ENCODE data around the gene XRCC5. TPM values are rescaled to one million over a fixed set of nuclear protein-coding genes. Genes with fewer than 3 reads are reported as not detected.

XRCC5 gene
- total and polyA plus RNA-seq, 2 donors (not counting 1 experiment from before 2014, with no cell fraction given): 45.5 to 198 TPM

- peak overlapping the region; percentile 20 for H3K27ac Mint-ChIP-seq
- POLR2A ChIA-PET: no interaction called here
- peaks cover 18% of the 10 kb centered on the region for H4K20me1 ChIP-seq (ENCODE audit: control insufficient read depth, insufficient read depth, low read length, poor library complexity, severe bottlenecking)
- H3K4me1 ChIP-seq (ENCODE audit: control insufficient read depth in 2 of 2, insufficient read depth in 2 of 2, low read length in 2 of 2): peaks cover 22 to 23% of the 10 kb centered on the region in 2 donors
- H3K27me3 ChIP-seq (replicated peaks in 1 of 4; ENCODE audit: control extremely low read depth in 1 of 4, control insufficient read depth in 3 of 4, insufficient read depth in 4 of 4, low read length in 3 of 4): no peaks in the 10 kb centered on the region
- H3K4me2 ChIP-seq (replicated peaks; ENCODE audit: low read depth, low read length, poor library complexity, severe bottlenecking): no peak overlapping the region
- no peak overlapping the region for H3K4me3 ChIP-seq (ENCODE audit: control extremely low read depth in 1 of 5, extremely low read depth in 1 of 5, insufficient read depth in 1 of 5, low read depth in 2 of 5, low read length in 4 of 5)
- peaks cover 3% of the 10 kb centered on the region for H3K27me3 Mint-ChIP-seq
- no peaks in the 10 kb centered on the region for H3K9me3 Mint-ChIP-seq (ENCODE audit: insufficient read depth)
- no peaks in the 10 kb centered on the region for H3K9me3 ChIP-seq (ENCODE audit: control extremely low read depth in 1 of 3, control insufficient read depth in 2 of 3, insufficient read depth in 1 of 3, low read length in 2 of 3)
- DNase-seq (no peak), ATAC-seq (ENCODE audit: low read depth) (no peak)
- CTCF ChIA-PET: interaction anchor here (1.1 kb wide), 2 partner anchors 23 to 26 kb away, joined by 3 read pairs; partner anchors contain the start of genes PECR and TMEM169
- H3K36me3 ChIP-seq (replicated peaks in 1 of 2; ENCODE audit: control extremely low read depth in 1 of 2, control insufficient read depth in 1 of 2, extremely low read depth in 1 of 2, insufficient read depth in 2 of 2, low read length in 1 of 2): peaks cover 4 to 22% of the 10 kb centered on the region in 2 experiments
- H3K27ac ChIP-seq (ENCODE audit: low read length in 2 of 2): no peak overlapping the region
- no peak overlapping the region for H3K9ac ChIP-seq (ENCODE audit: low read length)
- H3K79me2 ChIP-seq (ENCODE audit: control insufficient read depth, insufficient read depth, low read length): peaks cover 32% of the 10 kb centered on the region
- 100% methylated on average over 1 of the region's 8 CpGs for WGBS (ENCODE audit: insufficient coverage)
- intact Hi-C loops (cut with micrococcal nuclease): no loop called here
- TF ChIP-seq EZH2 (IDR thresholded peaks at IDR 0.05; ENCODE audit: borderline replicate concordance, insufficient read depth, low read depth, low read length, poor library complexity, severe bottlenecking): no peak
- no peak for TF ChIP-seq CTCF (IDR thresholded peaks at IDR 0.05)
- H3K4me1 Mint-ChIP-seq: peaks cover 34% of the 10 kb centered on the region
- H3K4me3 Mint-ChIP-seq: peak overlapping the region; percentile 19
- no peak overlapping the region for H2AFZ ChIP-seq (ENCODE audit: insufficient read depth, low read depth, low read length, poor library complexity, severe bottlenecking)
These were observed 1.8 kb upstream of the XRCC5 start for GRCh38 chr2:216107320-216107719.

GRCh38 chr2:216107760-216108159 is 1.4 kb upstream of the XRCC5 start:
- over 99% methylated on average over 6 of the region's 13 CpGs for WGBS (ENCODE audit: insufficient coverage)
- H3K9me3 Mint-ChIP-seq (ENCODE audit: insufficient read depth): no peaks in the 10 kb centered on the region
- H3K27me3 Mint-ChIP-seq: peaks cover 3% of the 10 kb centered on the region
- Histone ChIP-seq H3K4me3 (ENCODE audit: control extremely low read depth in 1 of 5, extremely low read depth in 1 of 5, insufficient read depth in 1 of 5, low read depth in 2 of 5, low read length in 4 of 5) (no peak overlapping the region), H3K27ac (ENCODE audit: low read length in 2 of 2) (no peak overlapping the region), H3K36me3 (replicated peaks in 1 of 2; ENCODE audit: control extremely low read depth in 1 of 2, control insufficient read depth in 1 of 2, extremely low read depth in 1 of 2, insufficient read depth in 2 of 2, low read length in 1 of 2) (peaks cover 6 to 26% of the 10 kb centered on the region in 2 experiments), H4K20me1 (ENCODE audit: control insufficient read depth, insufficient read depth, low read length, poor library complexity, severe bottlenecking) (peaks cover 21% of the 10 kb centered on the region), H2AFZ (ENCODE audit: insufficient read depth, low read depth, low read length, poor library complexity, severe bottlenecking) (no peak overlapping the region), H3K9me3 (ENCODE audit: control extremely low read depth in 1 of 3, control insufficient read depth in 2 of 3, insufficient read depth in 1 of 3, low read length in 2 of 3) (no peaks in the 10 kb centered on the region), H3K4me1 (ENCODE audit: control insufficient read depth in 2 of 2, insufficient read depth in 2 of 2, low read length in 2 of 2) (peaks cover 22 to 23% of the 10 kb centered on the region in 2 donors), H3K27me3 (replicated peaks in 1 of 4; ENCODE audit: control extremely low read depth in 1 of 4, control insufficient read depth in 3 of 4, insufficient read depth in 4 of 4, low read length in 3 of 4) (no peaks in the 10 kb centered on the region), H3K79me2 (ENCODE audit: control insufficient read depth, insufficient read depth, low read length) (peaks cover 37% of the 10 kb centered on the region), H3K4me2 (replicated peaks; ENCODE audit: low read depth, low read length, poor library complexity, severe bottlenecking) (no peak overlapping the region), H3K9ac (ENCODE audit: low read length) (no peak overlapping the region)
- no peak for TF ChIP-seq CTCF (IDR thresholded peaks at IDR 0.05)
- TF ChIP-seq EZH2 (IDR thresholded peaks at IDR 0.05; ENCODE audit: borderline replicate concordance, insufficient read depth, low read depth, low read length, poor library complexity, severe bottlenecking): no peak
- ChIA-PET CTCF (interaction anchor here (1.0 to 1.1 kb wide), 2 partner anchors 24 to 85 kb away, joined by 3 read pairs; no protein-coding TSS in a partner anchor), POLR2A (no interaction called here)
- no peak for ATAC-seq (ENCODE audit: low read depth)
- DNase-seq: no peak
- intact Hi-C loops (cut with micrococcal nuclease): loop anchor here (2.0 kb wide), 1 partner anchor 51 kb away; no protein-coding TSS in a partner anchor
- no peak overlapping the region for H3K27ac Mint-ChIP-seq
- peaks cover 37% of the 10 kb centered on the region for H3K4me1 Mint-ChIP-seq
- H3K4me3 Mint-ChIP-seq: peak overlapping the region; percentile 19
